HuH-7 (cell line): ENCODE measurements around the gene SRL.

Experiments
- DNase-seq: peaks from one replicate; pipeline ENCODE4 v3.0.0; 2011; ENCODE audit warnings: low spot score

SRL gene

GRCh38 chr16:4200781-4201137, 41.1 kb downstream of the SRL start:
- DNase-seq: no peak

GRCh38 chr16:4200000-4200780, 41.7 kb downstream of the SRL start:
- peak; percentile 89 for DNase-seq

GRCh38 chr16:4198816-4199215, 43.1 kb downstream of the SRL start:
- DNase-seq: no peak

GRCh38 chr16:4194661-4195060, 47.2 kb downstream of the SRL start:
- no peak for DNase-seq

GRCh38 chr16:4193920-4194319, 48.0 kb downstream of the SRL start:
- no peak for DNase-seq

- no peak for DNase-seq
Observed at GRCh38 chr16:4192206-4192605, 49.7 kb downstream of the SRL start.

GRCh38 chr16:4190712-4191333, 51.1 kb downstream of the SRL start:
- DNase-seq: no peak

- DNase-seq: no peak
Observed at GRCh38 chr16:4190086-4190485, 51.8 kb downstream of the SRL start.

- no peak for DNase-seq
Observed at GRCh38 chr16:4184038-4184702, 57.7 kb downstream of the SRL start.

- DNase-seq: peak; percentile 96
Observed at GRCh38 chr16:4183237-4184037, 58.4 kb downstream of the SRL start.

- DNase-seq: no peak
Observed at GRCh38 chr16:4182581-4183236, 59.2 kb downstream of the SRL start.

GRCh38 chr16:4180511-4180910, 61.4 kb downstream of the SRL start:
- DNase-seq: no peak

GRCh38 chr16:4179763-4180260, 62.1 kb downstream of the SRL start:
- DNase-seq: no peak

- no peak for DNase-seq
Observed at GRCh38 chr16:4179020-4179419, 62.9 kb downstream of the SRL start.

- no peak for DNase-seq
Observed at GRCh38 chr16:4178468-4179010, 63.3 kb downstream of the SRL start.

GRCh38 chr16:4176906-4177417, 64.9 kb downstream of the SRL start:
- DNase-seq: no peak

- no peak for DNase-seq
Observed at GRCh38 chr16:4175849-4176248, 66.0 kb downstream of the SRL start.

GRCh38 chr16:4172070-4172469, 69.8 kb downstream of the SRL start:
- no peak for DNase-seq

- DNase-seq: no peak
Observed at GRCh38 chr16:4169415-4169814, 72.5 kb downstream of the SRL start.

- no peak for DNase-seq
Observed at GRCh38 chr16:4166821-4167220, 75.1 kb downstream of the SRL start.
